KOPT-K1 (cell line): Measurements from ENCODE around the gene UPB1.

ENCODE experiments used
- H3K27ac ChIP-seq: fragments of 200-600 bp; sonication (generic); 2 replicates; pipeline ENCODE4 v1.5.1; 2016; ENCODE audit warnings: antibody characterized with exemption, mild to moderate bottlenecking, low read depth, low read length; ENCODE audit not compliant: poor library complexity, severe bottlenecking
- H3K36me3 ChIP-seq: fragments of 200-600 bp; sonication (generic); 2 replicates; pipeline ENCODE4 v1.5.1; 2017; ENCODE audit warnings: antibody characterized with exemption, mild to moderate bottlenecking, low read length, moderate library complexity; ENCODE audit not compliant: insufficient read depth
- H3K9me3 ChIP-seq: fragments of 200-600 bp; sonication (generic); 2 replicates; pipeline ENCODE4 v1.5.1; 2017; ENCODE audit warnings: antibody characterized with exemption, low read length, mild to moderate bottlenecking; ENCODE audit not compliant: insufficient read depth, poor library complexity, severe bottlenecking

UPB1 gene

GRCh38 chr22:24494167-24494527 lies 985 bp upstream of the UPB1 start:
- H3K9me3 ChIP-seq, result no peaks in the 10 kb centered on the region
- no peak overlapping the region for H3K27ac ChIP-seq
- no peaks in the 10 kb centered on the region for H3K36me3 ChIP-seq

DNA sequence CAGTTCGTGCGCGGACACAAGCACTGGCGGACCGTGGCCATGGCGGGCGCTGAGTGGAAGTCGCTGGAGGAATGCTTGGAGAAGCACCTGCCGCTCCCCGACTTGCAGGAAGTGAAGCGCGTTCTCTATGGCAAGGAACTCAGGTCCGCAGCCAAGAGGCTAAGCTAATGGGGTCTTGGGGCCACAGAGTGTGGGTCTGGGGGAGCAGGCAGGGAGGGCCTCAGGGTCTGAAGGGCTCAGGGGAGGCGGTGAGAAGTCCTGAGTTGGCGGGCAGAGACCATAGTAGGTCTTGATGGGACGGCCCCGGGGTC lies 188 bp downstream of the UPB1 start:
- Histone ChIP-seq H3K9me3 (no peaks in the 10 kb centered on the region), H3K36me3 (no peaks in the 10 kb centered on the region), H3K27ac (no peak overlapping the region)

- Histone ChIP-seq H3K27ac (no peak overlapping the region), H3K9me3 (no peaks in the 10 kb centered on the region), H3K36me3 (no peaks in the 10 kb centered on the region)
Measured at GRCh38 chr22:24496234-24496633, 1.1 kb downstream of the UPB1 start.

GRCh38 chr22:24496661-24497060 lies 1.5 kb downstream of the UPB1 start:
- Histone ChIP-seq H3K36me3 (no peaks in the 10 kb centered on the region), H3K27ac (no peak overlapping the region), H3K9me3 (no peaks in the 10 kb centered on the region)

GRCh38 chr22:24497841-24498258 lies 2.7 kb downstream of the UPB1 start:
- no peaks in the 10 kb centered on the region for H3K9me3 ChIP-seq
- no peaks in the 10 kb centered on the region for H3K36me3 ChIP-seq
- H3K27ac ChIP-seq, result no peak overlapping the region

DNA sequence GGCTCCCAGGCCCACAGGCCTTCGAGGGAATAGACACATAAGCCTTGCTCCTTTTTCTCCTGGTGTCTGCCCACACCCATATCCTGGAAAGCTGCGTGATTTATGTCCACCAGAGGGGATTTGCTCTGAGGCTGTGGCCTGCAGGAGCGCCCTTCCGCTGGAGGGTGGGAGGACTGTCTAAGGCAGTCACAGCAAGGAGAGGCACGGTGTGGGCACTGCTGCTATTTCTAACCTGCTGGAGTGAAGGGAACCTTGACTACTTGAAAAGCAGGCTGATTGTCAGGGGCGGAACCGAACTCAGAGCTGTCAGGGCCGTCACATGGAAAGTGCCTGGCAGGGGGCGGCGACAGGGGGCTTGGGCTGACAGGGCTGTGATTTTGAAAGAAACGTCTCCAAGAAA lies 3.7 kb downstream of the UPB1 start:
- no peak overlapping the region for H3K27ac ChIP-seq
- no peaks in the 10 kb centered on the region for H3K36me3 ChIP-seq
- no peaks in the 10 kb centered on the region for H3K9me3 ChIP-seq

DNA sequence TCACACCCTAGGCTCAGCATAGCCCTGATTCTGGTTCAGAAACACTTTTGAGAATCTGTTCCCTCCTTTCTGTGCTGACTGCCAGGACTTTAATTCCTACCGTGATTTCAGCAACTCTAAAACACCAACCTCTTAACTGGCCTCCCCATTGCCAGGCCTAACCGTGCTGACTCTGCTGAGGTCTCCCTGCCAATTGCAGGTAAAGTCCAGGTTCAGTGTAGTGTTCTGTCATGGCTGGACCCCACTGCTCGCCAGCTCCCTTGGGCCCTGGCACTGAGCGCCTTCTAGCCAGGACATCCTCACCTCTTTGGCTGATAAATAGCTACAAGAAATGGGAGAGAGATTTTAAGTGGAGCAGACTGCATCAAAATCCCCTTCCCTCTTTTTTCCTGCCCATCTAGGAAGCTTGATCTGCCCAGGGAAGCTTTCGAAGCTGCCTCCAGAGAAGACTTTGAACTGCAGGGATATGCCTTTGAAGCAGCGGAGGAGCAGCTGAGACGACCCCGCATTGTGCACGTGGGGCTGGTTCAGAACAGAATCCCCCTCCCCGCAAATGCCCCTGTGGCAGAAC lies 4.7 kb downstream of the UPB1 start:
- no peaks in the 10 kb centered on the region for H3K36me3 ChIP-seq
- H3K27ac ChIP-seq, result no peak overlapping the region
- no peaks in the 10 kb centered on the region for H3K9me3 ChIP-seq

- Histone ChIP-seq H3K36me3 (no peaks in the 10 kb centered on the region), H3K9me3 (no peaks in the 10 kb centered on the region), H3K27ac (no peak overlapping the region)
Measured at GRCh38 chr22:24500277-24500820, 5.2 kb downstream of the UPB1 start.

DNA sequence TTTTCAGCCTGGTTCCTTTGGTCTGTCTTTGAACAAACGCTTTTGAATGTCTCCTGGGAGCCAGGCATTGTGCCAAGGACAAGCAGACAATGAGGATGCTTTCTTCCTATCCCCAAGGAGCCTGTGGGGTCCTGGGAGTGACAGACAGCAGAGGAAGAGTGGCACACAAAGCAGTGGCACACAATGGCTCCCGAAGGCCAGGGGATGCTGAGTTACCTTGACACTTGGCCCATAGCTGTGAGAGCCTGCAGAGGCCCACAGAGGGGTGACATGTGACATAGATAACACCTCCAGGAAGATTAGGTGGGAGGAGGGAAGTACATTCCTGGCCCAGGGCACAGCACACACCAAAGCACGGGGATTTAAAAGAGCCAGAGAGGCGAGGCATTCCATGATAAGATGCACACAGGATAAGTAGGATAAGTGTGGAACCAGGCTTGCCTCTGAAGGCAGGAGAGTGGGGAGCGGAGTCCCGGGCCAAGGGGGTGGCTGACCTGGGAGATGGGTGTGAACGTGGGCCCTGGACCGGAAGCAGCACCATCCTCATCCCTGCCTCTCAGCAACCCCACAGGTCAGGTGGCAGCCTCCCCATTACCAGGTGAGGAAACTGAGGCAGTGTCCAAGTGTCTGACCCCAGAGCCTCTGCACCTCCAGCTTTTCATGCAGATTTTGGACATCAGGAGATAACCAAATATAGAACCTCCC lies 6.3 kb downstream of the UPB1 start:
- Histone ChIP-seq H3K36me3 (no peaks in the 10 kb centered on the region), H3K9me3 (no peaks in the 10 kb centered on the region), H3K27ac (no peak overlapping the region)

DNA sequence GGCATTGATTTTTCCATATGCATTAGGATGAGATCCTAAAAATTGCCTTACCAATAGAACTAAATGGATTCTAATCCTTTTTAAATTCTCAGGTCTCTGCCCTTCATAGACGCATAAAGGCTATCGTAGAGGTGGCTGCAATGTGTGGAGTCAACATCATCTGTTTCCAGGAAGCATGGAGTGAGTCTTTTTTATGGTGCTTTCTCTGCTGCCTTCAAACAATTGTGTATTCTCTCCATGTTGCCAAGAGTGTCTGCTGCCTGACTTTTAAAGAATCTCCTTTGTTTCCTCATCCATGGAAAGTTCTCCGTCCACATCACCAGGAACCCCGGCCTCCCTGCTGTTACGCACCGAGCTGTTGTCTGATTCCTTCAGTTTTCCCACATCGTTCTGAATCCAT lies 6.9 kb downstream of the UPB1 start:
- H3K27ac ChIP-seq, result no peak overlapping the region
- no peaks in the 10 kb centered on the region for H3K9me3 ChIP-seq
- no peaks in the 10 kb centered on the region for H3K36me3 ChIP-seq

- Histone ChIP-seq H3K27ac (no peak overlapping the region), H3K9me3 (no peaks in the 10 kb centered on the region), H3K36me3 (no peaks in the 10 kb centered on the region)
Measured at GRCh38 chr22:24502541-24502940, 7.4 kb downstream of the UPB1 start.

DNA sequence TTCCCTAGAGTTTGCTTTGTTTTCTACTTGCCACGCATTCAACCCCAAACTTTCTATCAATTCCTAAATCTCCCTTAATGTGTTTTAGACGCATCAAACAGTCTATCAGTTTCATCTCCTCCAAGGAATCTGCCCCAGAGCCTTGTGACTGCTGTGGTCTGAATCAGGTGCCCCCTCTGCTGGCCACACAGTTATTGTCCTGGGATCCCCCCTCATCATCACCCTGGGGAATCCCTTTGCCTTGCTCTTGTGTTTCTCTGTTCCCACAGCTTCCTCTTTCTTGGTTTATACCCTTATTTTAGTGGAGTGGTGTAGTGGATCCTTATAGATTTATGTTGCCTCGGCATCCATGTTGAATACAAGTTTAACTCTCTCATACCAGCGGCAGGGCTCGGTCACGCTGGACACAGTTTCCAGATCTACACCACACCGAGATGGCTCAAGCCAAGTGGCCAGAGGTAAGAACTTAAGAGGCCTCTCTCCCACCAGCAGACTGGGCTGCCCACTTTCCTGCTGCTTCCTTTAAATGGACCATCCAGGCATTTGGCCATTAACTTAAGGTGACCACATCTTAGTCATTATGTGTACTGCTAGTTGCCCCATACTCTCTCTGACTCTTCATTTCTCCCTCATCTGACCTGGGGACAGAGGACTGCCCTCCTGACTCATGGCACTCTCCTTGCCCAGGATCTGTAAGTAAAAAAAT lies 8.2 kb downstream of the UPB1 start:
- H3K9me3 ChIP-seq, result no peaks in the 10 kb centered on the region
- no peaks in the 10 kb centered on the region for H3K36me3 ChIP-seq
- no peak overlapping the region for H3K27ac ChIP-seq

DNA sequence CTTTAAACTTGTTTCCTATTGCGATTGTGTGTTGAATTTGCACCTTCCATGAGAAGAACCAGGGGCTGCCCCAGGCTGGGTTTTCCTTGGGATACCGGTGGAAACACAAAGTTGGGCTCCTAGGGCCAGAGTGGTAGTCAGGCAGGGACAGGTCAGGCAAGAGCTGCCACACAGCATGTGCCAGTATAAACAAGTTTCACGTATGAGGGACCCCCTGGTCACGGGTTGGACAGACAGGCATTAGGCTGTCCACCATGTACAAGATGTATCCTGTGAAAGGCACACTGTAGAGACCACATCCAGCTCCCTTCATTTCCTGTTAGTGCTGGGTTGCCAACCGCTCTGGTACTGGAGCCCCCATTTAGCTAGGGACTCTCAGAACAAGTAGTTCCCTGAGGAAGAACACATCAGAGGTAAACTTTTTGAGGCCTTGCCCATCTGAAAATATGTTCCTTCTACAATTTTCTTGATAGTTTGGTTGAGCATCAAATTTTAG lies 8.8 kb downstream of the UPB1 start:
- Histone ChIP-seq H3K9me3 (no peaks in the 10 kb centered on the region), H3K36me3 (no peaks in the 10 kb centered on the region), H3K27ac (no peak overlapping the region)

DNA sequence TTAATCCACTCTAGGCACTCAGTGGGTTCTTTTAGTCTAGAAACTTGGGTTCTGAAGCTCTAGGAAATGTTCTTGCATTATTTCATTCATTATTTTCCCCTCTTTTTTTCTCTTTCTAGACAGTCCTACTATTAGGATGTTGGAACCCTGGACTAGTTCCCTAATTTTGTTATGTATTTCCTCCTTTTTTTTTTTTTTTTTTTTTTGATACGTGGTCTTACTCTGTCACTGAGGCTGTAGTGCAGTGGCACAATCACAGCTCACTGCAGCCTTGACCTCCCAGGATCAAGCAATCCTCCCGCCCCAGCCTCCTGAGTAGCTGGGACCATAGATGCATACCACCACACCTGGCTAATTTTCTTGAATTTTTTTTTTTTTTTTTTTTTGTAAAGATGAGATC lies 9.4 kb downstream of the UPB1 start:
- Histone ChIP-seq H3K27ac (no peak overlapping the region), H3K9me3 (no peaks in the 10 kb centered on the region)

DNA sequence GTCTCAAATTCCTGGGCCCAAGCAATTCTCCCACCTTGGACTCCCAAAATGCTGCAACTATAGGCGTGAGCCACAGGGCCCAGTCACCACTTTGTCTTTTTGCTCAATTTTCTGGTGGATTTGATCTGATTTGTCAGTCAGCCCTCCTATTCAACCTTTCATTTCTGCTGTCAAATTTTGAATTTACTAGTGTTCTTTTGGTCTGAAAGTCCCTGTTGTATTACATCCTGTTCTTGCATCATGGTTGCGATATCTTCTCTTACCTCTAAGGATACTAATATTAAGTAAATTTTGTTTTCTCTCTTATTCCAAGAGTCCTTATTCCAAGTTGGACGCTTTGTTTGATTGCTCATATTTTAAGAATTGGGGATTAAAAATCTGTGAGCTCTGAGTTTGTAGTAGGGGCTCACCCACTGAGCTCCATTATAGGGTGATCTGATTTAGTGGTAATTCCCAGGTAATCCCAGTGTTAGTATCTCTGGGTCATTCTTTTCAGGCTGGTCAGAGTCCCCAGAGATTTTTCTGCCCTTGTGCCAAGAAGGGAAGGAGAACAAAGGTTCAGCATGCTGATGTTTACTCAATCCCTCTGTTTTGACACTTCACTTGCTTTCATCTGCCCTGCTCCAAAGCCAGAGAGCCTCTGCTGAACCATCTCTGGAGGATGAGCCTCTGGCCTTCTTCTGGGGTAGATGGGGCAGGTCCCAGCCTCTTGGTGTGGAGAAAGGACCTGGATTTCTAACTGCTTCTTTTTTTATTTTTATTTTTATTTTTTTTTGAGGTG lies 10.0 kb downstream of the UPB1 start:
- no peaks in the 10 kb centered on the region for H3K36me3 ChIP-seq
- no peak overlapping the region for H3K27ac ChIP-seq

More for the DNA sequence above, 9.4 kb downstream of the UPB1 start:
- no peaks in the 10 kb centered on the region for H3K36me3 ChIP-seq

More for the DNA sequence above, 10.0 kb downstream of the UPB1 start:
- H3K9me3 ChIP-seq, result no peaks in the 10 kb centered on the region
